ENCODE measurements around the gene MRTO4. TPM values are rescaled to one million over a fixed set of nuclear protein-coding genes. Genes with fewer than 3 reads are reported as not detected.
"Not testable (repeated sequence)": the region's sequence is repeated elsewhere in the genome, so short reads cannot be mapped to it uniquely, and the experiment has no call there.

Gene MRTO4
- total RNA-seq, 1 donor from 2014 or later = 30.3 TPM

GRCh38 chr1:19222979-19223824, 28.4 kb upstream of the MRTO4 start:
- DNase-seq (ENCODE audit: extremely low read depth, low read depth, low spot score) = no peak

- no peak for DNase-seq (ENCODE audit: extremely low read depth, low read depth, low spot score)
These were observed 22.4 kb upstream of the MRTO4 start for GRCh38 chr1:19229229-19229628.

- no peak for DNase-seq (ENCODE audit: extremely low read depth, low read depth, low spot score)
These were observed 21.7 kb upstream of the MRTO4 start for GRCh38 chr1:19229828-19230325.

GRCh38 chr1:19231736-19232523, 19.7 kb upstream of the MRTO4 start:
- not testable (repeated sequence) for DNase-seq (ENCODE audit: extremely low read depth, low read depth, low spot score)

- no peak for DNase-seq (ENCODE audit: extremely low read depth, low read depth, low spot score)
These were observed 19.1 kb upstream of the MRTO4 start for GRCh38 chr1:19232524-19232846.

GRCh38 chr1:19234224-19234623, 17.4 kb upstream of the MRTO4 start:
- no peak for DNase-seq (ENCODE audit: extremely low read depth, low read depth, low spot score)

- no peak for DNase-seq (ENCODE audit: extremely low read depth, low read depth, low spot score)
These were observed 11.7 kb upstream of the MRTO4 start for GRCh38 chr1:19239876-19240275.

- DNase-seq (ENCODE audit: extremely low read depth, low read depth, low spot score) = no peak
These were observed 10.7 kb upstream of the MRTO4 start for GRCh38 chr1:19240673-19241538.

- no peak for DNase-seq (ENCODE audit: extremely low read depth, low read depth, low spot score)
These were observed 838 bp upstream of the MRTO4 start for GRCh38 chr1:19250629-19251304.

- no peak for DNase-seq (ENCODE audit: extremely low read depth, low read depth, low spot score)
These were observed 2.8 kb downstream of the MRTO4 start for GRCh38 chr1:19254416-19254815.

- DNase-seq (ENCODE audit: extremely low read depth, low read depth, low spot score) = no peak
These were observed 3.7 kb downstream of the MRTO4 start for GRCh38 chr1:19255288-19255687.

- DNase-seq (ENCODE audit: extremely low read depth, low read depth, low spot score) = not testable (repeated sequence)
These were observed 4.7 kb downstream of the MRTO4 start for GRCh38 chr1:19256301-19256700.

- no peak for DNase-seq (ENCODE audit: extremely low read depth, low read depth, low spot score)
These were observed 5.7 kb downstream of the MRTO4 start for GRCh38 chr1:19257178-19257914.

- no peak for DNase-seq (ENCODE audit: extremely low read depth, low read depth, low spot score)
These were observed 6.7 kb downstream of the MRTO4 start for GRCh38 chr1:19258353-19258752.

GRCh38 chr1:19260211-19261138, 8.9 kb downstream of the MRTO4 start:
- no peak for DNase-seq (ENCODE audit: extremely low read depth, low read depth, low spot score)

- no peak for DNase-seq (ENCODE audit: extremely low read depth, low read depth, low spot score)
These were observed 10.4 kb downstream of the MRTO4 start for GRCh38 chr1:19262047-19262446.

- no peak for DNase-seq (ENCODE audit: extremely low read depth, low read depth, low spot score)
These were observed 11.1 kb downstream of the MRTO4 start for GRCh38 chr1:19262744-19263143.

GRCh38 chr1:19268445-19268844, 16.8 kb downstream of the MRTO4 start:
- no peak for DNase-seq (ENCODE audit: extremely low read depth, low read depth, low spot score)

All from glomerular endothelial cell (primary cell).